MM.1S (cell line): Measurements from ENCODE around the gene NASP.

Source experiments
- EZH2 ChIP-seq: fragments of 300-600 bp; sonication (generic); optimal IDR thresholded peaks from 2 replicates; pipeline ENCODE3; 2017; ENCODE audit warnings: low read depth, mild to moderate bottlenecking, antibody characterized with exemption, low read length, mixed read lengths
- TF ChIP-seq, protein P1 (sequence below): fragments of 300-600 bp; sonication (generic); IDR thresholded peaks from 2 replicates; pipeline ENCODE4 v1.5.1; 2016; ENCODE audit warnings: antibody characterized with exemption, low read length, mixed read lengths

DNA sequence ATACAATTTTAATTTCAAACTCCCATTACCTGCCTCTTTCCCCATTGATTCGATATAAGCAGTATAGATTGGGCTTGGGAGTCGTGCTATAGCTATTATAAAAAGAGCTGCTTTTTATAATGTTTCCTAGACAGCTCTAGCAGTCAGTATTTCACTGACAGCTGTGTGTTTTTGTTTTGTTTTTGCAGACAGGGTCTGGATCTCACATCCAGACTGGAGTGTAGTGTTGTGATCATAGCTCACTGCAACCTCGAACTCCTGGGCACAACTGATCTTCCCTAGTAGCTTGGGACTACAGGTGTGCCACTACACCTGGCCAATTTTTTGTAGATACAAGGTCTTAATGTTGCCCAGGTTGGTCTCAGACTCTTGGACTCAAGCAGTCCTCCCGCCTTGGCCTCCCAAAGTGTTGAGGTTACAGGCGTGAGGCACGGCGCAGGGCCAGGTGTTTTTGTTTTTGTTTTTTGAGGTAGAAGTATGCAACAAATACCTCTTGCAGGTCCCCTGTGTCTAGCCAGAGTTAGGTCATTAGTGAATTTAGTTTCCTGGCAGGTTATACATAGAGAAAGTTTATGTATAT lies 1.7 kb downstream of the NASP start:
- TF ChIP-seq, protein P1, sequence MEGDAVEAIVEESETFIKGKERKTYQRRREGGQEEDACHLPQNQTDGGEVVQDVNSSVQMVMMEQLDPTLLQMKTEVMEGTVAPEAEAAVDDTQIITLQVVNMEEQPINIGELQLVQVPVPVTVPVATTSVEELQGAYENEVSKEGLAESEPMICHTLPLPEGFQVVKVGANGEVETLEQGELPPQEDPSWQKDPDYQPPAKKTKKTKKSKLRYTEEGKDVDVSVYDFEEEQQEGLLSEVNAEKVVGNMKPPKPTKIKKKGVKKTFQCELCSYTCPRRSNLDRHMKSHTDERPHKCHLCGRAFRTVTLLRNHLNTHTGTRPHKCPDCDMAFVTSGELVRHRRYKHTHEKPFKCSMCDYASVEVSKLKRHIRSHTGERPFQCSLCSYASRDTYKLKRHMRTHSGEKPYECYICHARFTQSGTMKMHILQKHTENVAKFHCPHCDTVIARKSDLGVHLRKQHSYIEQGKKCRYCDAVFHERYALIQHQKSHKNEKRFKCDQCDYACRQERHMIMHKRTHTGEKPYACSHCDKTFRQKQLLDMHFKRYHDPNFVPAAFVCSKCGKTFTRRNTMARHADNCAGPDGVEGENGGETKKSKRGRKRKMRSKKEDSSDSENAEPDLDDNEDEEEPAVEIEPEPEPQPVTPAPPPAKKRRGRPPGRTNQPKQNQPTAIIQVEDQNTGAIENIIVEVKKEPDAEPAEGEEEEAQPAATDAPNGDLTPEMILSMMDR = no peak
- TF ChIP-seq EZH2 = no peak
